HEK293 (cell line): ENCODE measurements around the gene SLC26A11.

ENCODE experiments used
- CTCF ChIA-PET: fragments of 350-600 bp; formaldehyde crosslinking; extraction: SDS; loops from one replicate; lab custom pipeline; 2021; ENCODE audit warnings: antibody characterized with exemption; lab: Yijun Ruan, JAX
- POLR2A ChIA-PET: fragments of 300-600 bp; formaldehyde crosslinking; extraction: SDS; loops from one replicate; lab custom pipeline; 2020; ENCODE audit warnings: antibody characterized with exemption, inconsistent platforms; lab: Yijun Ruan, JAX
- H3K27ac ChIP-seq: fragments of 200-500 bp; sonication (Bioruptor generic); 2 replicates; pipeline ENCODE4 v1.5.1; 2014; ENCODE audit warnings: low read depth, low read length, control low read depth, inconsistent platforms; ENCODE audit errors: extremely low read depth
- H3K36me3 ChIP-seq, 2 experiments: fragments of 200-500 bp in 1 of 2; sonication (Bioruptor generic) in 1 of 2; 1 replicate in 1 of 2; 2 replicates in 1 of 2; pipeline ENCODE4 v1.5.1; 2014 to 2017; ENCODE audit warnings: inconsistent platforms in 2 of 2, low read length in 2 of 2; ENCODE audit not compliant: control insufficient read depth in 2 of 2, insufficient read depth in 1 of 2
- H3K4me1 ChIP-seq: fragments of 200-500 bp; sonication (Bioruptor generic); 2 replicates; pipeline ENCODE4 v1.5.1; 2014; ENCODE audit warnings: mild to moderate bottlenecking, low read length, inconsistent platforms; ENCODE audit not compliant: control insufficient read depth, insufficient read depth
- H3K4me3 ChIP-seq: 2 replicates; pipeline ENCODE4 v1.5.1; 2011; ENCODE audit warnings: low read depth, mild to moderate bottlenecking, control low read depth, low read length, moderate library complexity
- H3K9me3 ChIP-seq: fragments of 200-500 bp; sonication (Bioruptor generic); 2 replicates; pipeline ENCODE4 v1.5.1; 2014; ENCODE audit warnings: low read depth, low read length, inconsistent platforms; ENCODE audit not compliant: control insufficient read depth, insufficient read depth
- GLIS2 ChIP-seq: fragments of 450-650 bp; formaldehyde crosslinking; IDR thresholded peaks from 2 replicates; pipeline ENCODE4 v1.5.1; 2016; ENCODE audit warnings: missing biosample characterization, missing genetic modification characterization
- PRDM4 ChIP-seq: fragments of 450-650 bp; formaldehyde crosslinking; IDR thresholded peaks from 2 replicates; pipeline ENCODE4 v1.5.1; 2017; ENCODE audit warnings: missing biosample characterization, missing genetic modification characterization
- ZBTB10 ChIP-seq: fragments of 450-650 bp; formaldehyde crosslinking; IDR thresholded peaks from 2 replicates; pipeline ENCODE4 v1.5.1; 2016; ENCODE audit warnings: missing biosample characterization, missing genetic modification characterization
- ZBTB49 ChIP-seq: fragments of 450-650 bp; formaldehyde crosslinking; IDR thresholded peaks from 2 replicates; pipeline ENCODE4 v1.5.1; 2016; ENCODE audit warnings: missing biosample characterization, missing genetic modification characterization, low read depth
- ZBTB7A ChIP-seq: fragments of 450-650 bp; formaldehyde crosslinking; IDR thresholded peaks from 2 replicates; pipeline ENCODE4 v1.5.1; 2016; ENCODE audit warnings: low read depth, missing biosample characterization, missing genetic modification characterization
- ZNF148 ChIP-seq: fragments of 450-650 bp; formaldehyde crosslinking; IDR thresholded peaks from 2 replicates; pipeline ENCODE4 v1.5.0; 2017; ENCODE audit warnings: missing biosample characterization, missing genetic modification characterization, borderline replicate concordance
- ZNF157 ChIP-seq: fragments of 450-650 bp; formaldehyde crosslinking; IDR thresholded peaks from 2 replicates; pipeline ENCODE4 v1.5.1; 2016; ENCODE audit warnings: missing biosample characterization, missing genetic modification characterization
- ZNF221 ChIP-seq: fragments of 450-650 bp; formaldehyde crosslinking; IDR thresholded peaks from 2 replicates; pipeline ENCODE4 v1.5.1; 2017; ENCODE audit warnings: missing biosample characterization, missing genetic modification characterization, borderline replicate concordance
- ZNF302 ChIP-seq: fragments of 450-650 bp; formaldehyde crosslinking; IDR thresholded peaks from 2 replicates; pipeline ENCODE4 v1.5.1; 2016; ENCODE audit warnings: missing biosample characterization, missing genetic modification characterization, low read depth
- ZNF341 ChIP-seq: fragments of 450-650 bp; formaldehyde crosslinking; IDR thresholded peaks from 2 replicates; pipeline ENCODE4; 2016; ENCODE audit warnings: low read depth, missing biosample characterization, missing genetic modification characterization
- ZNF514 ChIP-seq: fragments of 450-650 bp; formaldehyde crosslinking; IDR thresholded peaks from 2 replicates; pipeline ENCODE4 v1.5.1; 2016; ENCODE audit warnings: missing biosample characterization, missing genetic modification characterization
- ZNF548 ChIP-seq: fragments of 450-650 bp; formaldehyde crosslinking; IDR thresholded peaks from 2 replicates; pipeline ENCODE4 v1.5.1; 2016; ENCODE audit warnings: missing biosample characterization, missing genetic modification characterization
- ZNF610 ChIP-seq: fragments of 450-650 bp; formaldehyde crosslinking; IDR thresholded peaks from 2 replicates; pipeline ENCODE4 v1.5.1; 2016; ENCODE audit warnings: missing biosample characterization, missing genetic modification characterization, borderline replicate concordance
- ZNF776 ChIP-seq: fragments of 450-650 bp; formaldehyde crosslinking; IDR thresholded peaks from 2 replicates; pipeline ENCODE4 v1.5.0; 2017; ENCODE audit warnings: missing biosample characterization, missing genetic modification characterization, borderline replicate concordance
- ZNF777 ChIP-seq: fragments of 450-650 bp; formaldehyde crosslinking; IDR thresholded peaks from 2 replicates; pipeline ENCODE4 v1.5.1; 2017; ENCODE audit warnings: missing biosample characterization, missing genetic modification characterization, borderline replicate concordance
- ZSCAN16 ChIP-seq: fragments of 450-650 bp; formaldehyde crosslinking; IDR thresholded peaks from 2 replicates; pipeline ENCODE4 v1.5.1; 2016; ENCODE audit warnings: missing biosample characterization, missing genetic modification characterization

SLC26A11 gene

GRCh38 chr17:80245566-80246265 is 25.5 kb downstream of the SLC26A11 start:
- no peak for TF ChIP-seq PRDM4 (tag by site-specific recombination)
- 0 out of 2 replicates have a peak, but pooled peaks have one; percentile 16 for TF ChIP-seq ZBTB10 (tag by site-specific recombination)
- Histone ChIP-seq H3K36me3 (peaks cover 12 to 80% of the 10 kb centered on the region in 2 experiments), H3K4me1 (no peaks in the 10 kb centered on the region), H3K9me3 (no peaks in the 10 kb centered on the region), H3K4me3 (no peak overlapping the region), H3K27ac (no peak overlapping the region)
- CTCF ChIA-PET: no interaction called here
- POLR2A ChIA-PET: no interaction called here

GRCh38 chr17:80246266-80246681 is 26.0 kb downstream of the SLC26A11 start:
- CTCF ChIA-PET: interaction anchor here (0.6 kb wide), 1 partner anchor 19 kb away, joined by 3 read pairs; no protein-coding TSS in a partner anchor
- TF ChIP-seq ZNF776 (tag by site-specific recombination) (no peak), GLIS2 (peak; percentile 40; the same call in 1 of the 2 replicates)

GRCh38 chr17:80246726-80247125 is 26.5 kb downstream of the SLC26A11 start:
- ChIA-PET CTCF (interaction anchor here (0.6 kb wide), 1 partner anchor 20 kb away, joined by 3 read pairs; no protein-coding TSS in a partner anchor), POLR2A (no interaction called here)
- Histone ChIP-seq H3K9me3 (no peaks in the 10 kb centered on the region), H3K27ac (no peak overlapping the region), H3K4me1 (no peaks in the 10 kb centered on the region), H3K4me3 (no peak overlapping the region), H3K36me3 (peaks cover 3 to 72% of the 10 kb centered on the region in 2 experiments)
- TF ChIP-seq ZNF341 (tag by site-specific recombination): 0 out of 2 replicates have a peak, but pooled peaks have one; percentile 25
- no peak for TF ChIP-seq ZBTB7A (tag by site-specific recombination)

More at GRCh38 chr17:80246266-80246681, 26.0 kb downstream of the SLC26A11 start:
- Histone ChIP-seq H3K9me3 (no peaks in the 10 kb centered on the region), H3K4me3 (no peak overlapping the region), H3K36me3 (peaks cover 7 to 75% of the 10 kb centered on the region in 2 experiments), H3K27ac (no peak overlapping the region), H3K4me1 (no peaks in the 10 kb centered on the region)
- POLR2A ChIA-PET: no interaction called here

- no peaks in the 10 kb centered on the region for H3K4me1 ChIP-seq
- H3K9me3 ChIP-seq: no peaks in the 10 kb centered on the region
- POLR2A ChIA-PET: no interaction called here
- CTCF ChIA-PET: no interaction called here
- peaks cover 3 to 72% of the 10 kb centered on the region in 2 experiments; a peak in 2 of 3 replicates for H3K36me3 ChIP-seq
- H3K4me3 ChIP-seq: no peak overlapping the region
- no peak overlapping the region for H3K27ac ChIP-seq
- no peak for TF ChIP-seq ZSCAN16 (tag by site-specific recombination)
- TF ChIP-seq ZNF514: no peak
- no peak for TF ChIP-seq ZBTB49 (tag by site-specific recombination)
- TF ChIP-seq ZNF148 (tag by site-specific recombination): no peak
- no peak for TF ChIP-seq ZBTB7A (tag by site-specific recombination)
- TF ChIP-seq ZNF157 (tag by site-specific recombination): no peak
- TF ChIP-seq ZNF610 (tag by site-specific recombination): no peak
- no peak for TF ChIP-seq ZNF221 (tag by site-specific recombination)
- no peak for TF ChIP-seq ZNF777 (tag by site-specific recombination)
- no peak for TF ChIP-seq ZNF548 (tag by site-specific recombination)
- TF ChIP-seq ZNF302 (tag by site-specific recombination): no peak
Observed at GRCh38 chr17:80247561-80247960, 27.3 kb downstream of the SLC26A11 start.
